Activated CD8-positive, alpha-beta memory T cell treated with anti-CD3 and anti-CD28 coated beads, Interleukin-2, amount 50 U/mL, for 48 hours (primary cell): ENCODE data around the gene TTLL1.

ENCODE experiments used
- DNase-seq: peaks from one replicate; pipeline ENCODE4 v3.0.0-alpha.2; 2020

TTLL1 gene

DNA sequence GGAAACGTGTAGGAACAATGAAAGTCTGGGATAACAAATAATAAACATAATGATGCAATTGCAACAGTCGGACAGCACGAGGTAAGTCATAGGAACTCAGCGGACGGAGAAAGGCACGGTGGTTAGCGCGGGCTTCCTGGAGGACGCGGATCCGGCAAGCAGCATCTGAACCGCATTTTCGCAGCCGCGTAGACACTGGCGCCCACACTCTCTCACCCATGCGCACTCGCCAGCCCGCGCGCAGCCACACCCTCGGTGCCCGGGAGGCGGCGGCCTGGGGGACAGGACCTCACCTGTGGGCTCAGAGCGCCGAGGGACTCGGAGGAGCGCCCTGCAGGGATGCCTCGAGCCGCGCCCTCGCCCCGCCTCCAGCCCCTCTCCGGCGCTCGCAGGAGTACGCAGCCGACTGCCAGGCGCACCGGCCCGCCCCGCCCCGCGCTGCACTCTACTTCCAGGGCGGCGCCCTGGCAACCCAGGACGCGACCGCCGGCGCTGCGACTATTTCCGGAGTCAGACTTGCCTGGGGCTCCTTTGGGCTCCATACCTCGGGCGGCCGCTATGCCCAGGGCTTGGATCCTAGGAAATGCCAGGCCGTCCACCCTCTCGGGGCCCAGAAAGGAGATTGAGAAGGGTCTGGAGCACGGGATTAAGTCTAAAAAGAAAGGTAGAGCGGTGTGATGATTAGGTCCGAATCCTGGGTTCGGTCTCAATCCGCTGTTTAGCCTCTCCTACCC lies at the start of gene TTLL1:
Gene TTLL1, minus strand, starts transcription at position 408 of the 734 bp plus-strand sequence. CDS start 13,805 bp downstream, outside the sequence.
- peak; percentile 94 for DNase-seq

DNA sequence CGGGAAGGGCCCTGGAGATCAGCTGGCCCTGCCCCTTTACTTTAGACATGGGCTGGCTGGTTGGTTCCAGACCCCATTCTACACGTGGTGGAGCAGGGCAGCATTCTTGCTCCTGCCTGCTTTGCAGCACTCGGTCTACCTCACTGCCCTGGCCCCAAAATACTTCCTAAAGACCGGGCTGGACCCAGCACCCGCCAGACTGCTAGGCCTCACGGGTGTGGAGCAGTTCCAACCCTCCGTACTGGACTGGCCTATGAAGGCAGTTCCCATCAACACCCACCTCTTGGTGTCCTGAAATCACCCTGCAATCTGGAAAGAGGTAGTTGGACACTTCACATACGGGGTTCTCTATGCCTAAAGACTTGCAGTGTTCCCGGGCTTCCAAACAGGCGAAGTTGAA lies 47.6 kb upstream of the TTLL1 start:
- no peak for DNase-seq

DNA sequence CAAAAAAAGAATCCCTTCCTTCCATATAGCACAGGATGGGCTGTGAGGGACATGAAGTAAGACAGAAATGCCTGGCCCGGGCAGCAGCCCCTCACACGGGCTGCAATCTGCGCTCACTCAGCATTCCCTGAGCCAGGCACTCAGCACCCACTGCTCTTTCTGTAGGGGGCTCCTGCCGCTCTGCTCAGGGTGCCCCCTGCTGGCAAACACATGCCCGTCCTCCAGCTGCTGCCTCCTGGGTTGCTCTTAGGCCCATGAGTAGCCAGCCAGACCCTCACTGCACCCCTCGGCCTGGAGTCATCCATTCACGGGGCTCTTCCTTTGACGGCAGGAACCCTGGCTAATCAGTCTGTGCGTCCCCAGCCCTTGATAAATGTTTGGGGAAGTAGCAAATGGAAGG lies 47.1 kb upstream of the TTLL1 start:
- peak; percentile 73 for DNase-seq

DNA sequence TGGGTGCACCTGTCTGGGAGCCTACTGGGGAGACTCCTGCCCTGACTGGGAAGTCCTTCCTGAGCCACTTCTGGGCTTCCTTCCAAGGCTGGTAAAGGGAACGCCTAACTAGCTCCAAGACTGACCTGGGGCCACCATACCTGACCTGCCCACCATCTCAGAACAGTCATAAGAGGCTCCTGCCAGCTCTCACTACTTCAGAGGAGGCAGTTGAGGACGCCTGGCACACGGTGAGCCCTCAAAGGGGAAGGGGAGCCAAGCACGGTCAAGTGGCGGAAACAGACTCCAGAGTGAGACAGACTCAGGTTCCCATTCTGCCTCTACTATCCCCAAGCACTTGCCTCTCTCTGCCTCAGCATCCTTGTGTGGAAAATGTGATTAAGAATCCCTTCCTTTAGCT lies 46.4 kb upstream of the TTLL1 start:
- DNase-seq, result no peak

DNA sequence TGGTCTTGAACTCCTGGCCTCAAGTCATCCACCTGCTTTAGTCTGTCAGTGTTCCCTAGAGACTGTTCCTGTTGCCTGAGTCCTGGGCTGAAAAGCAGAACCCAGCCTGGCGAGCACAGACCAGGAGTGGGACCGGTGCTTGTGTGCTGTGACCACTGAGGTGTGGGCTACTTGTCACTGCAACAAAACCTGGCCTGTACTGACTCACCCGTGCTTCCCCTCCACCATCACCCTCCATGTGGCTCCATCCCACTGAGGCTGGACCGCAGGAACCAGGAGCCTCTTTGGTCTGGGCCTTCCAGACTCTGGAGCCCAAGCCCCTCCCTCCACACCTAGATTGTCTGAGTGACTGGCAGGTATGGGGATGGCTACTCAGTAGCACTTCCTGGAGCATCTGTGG lies 45.4 kb upstream of the TTLL1 start:
- no peak for DNase-seq

DNA sequence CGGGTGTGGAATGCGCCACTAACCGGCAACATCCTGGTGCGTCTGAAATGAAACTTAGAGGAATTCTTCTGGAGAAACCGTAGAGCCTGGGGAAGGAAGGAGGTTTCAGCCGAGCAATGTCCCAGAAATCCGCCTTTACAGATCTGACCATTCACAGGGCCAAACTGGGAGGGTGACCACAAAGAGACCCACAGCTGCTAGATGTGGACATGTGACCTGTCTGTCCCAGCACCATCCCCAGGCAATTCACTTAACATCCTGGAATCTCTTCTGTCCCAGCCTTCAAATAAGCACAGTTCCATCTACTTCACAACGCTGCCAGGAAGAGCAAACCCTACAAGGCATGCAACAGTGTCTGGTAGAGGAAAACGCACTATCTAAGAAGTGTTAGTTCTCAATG lies 44.2 kb upstream of the TTLL1 start:
- no peak for DNase-seq

DNA sequence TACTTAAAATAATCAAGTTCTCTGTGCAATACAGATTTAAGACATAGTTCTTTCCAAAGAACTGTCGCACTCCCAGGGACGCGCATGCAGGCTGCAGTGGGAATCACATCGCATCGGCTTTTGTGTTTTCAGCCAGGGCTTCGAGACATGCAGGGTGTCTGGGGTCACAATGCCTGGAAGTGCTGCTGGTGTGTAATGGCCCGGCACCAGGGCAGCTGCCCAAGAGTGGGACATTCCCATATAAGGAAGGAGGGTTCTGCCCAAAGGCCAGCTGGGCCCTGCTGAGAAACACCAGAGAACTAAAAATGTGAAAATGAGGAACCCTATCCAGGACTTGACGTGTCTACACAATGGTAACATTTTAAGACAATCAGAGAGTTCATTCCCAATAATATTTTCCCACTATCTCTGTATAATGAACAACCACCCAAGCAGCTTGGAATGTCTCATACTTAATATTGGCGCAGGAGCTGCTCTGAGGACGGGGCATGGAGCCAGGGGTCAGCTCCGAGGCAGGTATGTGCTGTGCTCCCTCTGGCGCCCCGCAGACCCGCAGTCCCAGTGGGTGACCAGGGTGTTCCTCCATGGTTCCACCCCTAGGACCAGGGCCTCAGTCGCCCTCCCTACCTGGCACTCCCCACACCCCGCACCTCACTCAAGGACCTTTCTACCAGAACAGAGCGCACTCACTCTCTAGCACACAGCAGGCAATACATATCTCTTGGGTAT lies 42.7 kb upstream of the TTLL1 start:
- no peak for DNase-seq

DNA sequence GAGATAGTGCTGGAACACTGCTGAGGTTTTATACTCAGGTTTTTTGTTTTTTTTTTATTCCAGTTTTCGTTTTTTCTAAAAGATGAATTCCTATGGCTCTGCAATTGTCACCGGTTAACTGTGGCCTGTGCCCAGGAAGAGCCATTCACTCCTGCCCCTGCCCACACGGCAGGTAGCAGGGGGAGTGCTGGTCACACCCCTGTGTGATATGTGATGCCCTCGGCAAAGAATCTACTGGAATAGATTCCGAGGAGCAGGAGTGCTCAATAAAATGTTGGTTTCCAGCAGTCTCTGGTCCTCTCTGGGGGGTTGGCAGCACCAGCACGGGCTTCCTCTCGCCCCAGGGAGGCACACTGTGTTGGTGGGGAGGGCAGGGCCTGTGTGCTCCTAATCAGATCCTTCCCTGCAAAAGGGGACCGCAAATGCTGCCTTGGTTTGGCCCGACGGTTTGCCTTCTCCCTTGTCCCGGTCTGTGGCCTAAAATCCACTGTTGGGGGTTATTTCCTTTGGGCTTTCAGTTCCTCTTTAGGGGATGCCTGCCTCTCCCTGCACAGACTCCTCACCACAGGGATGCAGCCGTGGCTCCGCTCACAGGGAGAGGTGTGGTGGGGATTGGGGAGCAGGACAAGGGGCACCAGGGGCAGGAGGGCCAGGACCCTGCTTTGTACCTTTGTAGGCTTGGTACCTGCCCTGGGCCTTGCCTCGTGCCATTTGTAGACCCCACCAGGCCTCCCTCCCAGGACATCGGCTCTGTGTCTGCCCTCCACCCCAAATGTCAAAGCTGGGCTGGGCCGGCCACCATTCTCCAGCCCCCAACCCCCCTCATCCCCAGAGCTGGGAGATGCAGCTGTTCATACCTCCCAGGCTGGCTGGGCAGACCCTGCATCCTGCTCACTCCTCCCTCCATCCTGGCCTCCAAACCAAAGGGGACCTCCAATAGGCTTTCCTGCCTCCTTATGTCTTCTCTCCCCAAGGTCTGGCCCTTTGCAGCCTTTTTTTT lies 40.5 kb upstream of the TTLL1 start:
- no peak for DNase-seq

DNA sequence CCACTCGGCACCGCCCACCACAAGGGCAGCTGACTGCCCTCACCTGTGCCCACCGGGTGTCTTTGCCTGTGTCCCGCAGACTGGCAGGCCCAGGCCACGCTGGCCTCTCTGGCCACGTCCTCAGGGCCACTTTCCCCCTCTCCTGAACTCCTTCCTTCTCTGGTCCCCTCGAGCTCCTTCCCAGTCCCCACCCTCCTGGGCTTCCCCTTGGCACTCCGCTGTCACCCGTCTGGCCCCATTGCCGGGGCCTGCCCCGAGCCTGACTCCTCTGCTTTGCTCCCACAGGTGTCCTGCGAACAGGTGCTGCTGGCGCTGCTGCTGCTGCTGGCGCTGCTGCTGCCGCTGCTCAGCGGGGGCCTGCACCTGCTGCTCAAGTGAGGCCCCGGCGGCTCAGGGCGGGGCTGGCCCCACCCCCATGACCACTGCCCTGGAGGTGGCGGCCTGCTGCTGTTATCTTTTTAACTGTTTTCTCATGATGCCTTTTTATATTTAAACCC lies 39.8 kb upstream of the TTLL1 start:
- no peak for DNase-seq

DNA sequence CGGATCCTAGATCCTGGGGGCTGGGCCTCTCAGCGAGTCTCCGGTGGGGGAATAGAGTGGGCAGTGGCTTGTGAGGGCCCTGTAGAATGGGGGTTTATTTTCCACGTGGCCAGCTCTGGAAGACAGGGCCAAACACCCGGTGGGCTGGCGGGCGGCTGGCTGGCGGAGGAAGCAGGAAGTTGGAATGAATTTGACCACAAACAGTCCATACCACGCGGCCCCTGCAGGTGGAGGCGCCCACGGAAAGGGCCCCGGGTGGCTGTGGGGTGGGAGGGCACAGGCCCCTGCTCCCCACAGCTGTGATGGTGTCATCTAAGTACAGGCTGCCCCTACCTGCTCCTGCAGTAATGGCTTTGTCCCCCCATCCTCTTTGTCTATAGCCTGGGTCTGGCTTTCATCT lies 38.9 kb upstream of the TTLL1 start:
- no peak for DNase-seq

DNA sequence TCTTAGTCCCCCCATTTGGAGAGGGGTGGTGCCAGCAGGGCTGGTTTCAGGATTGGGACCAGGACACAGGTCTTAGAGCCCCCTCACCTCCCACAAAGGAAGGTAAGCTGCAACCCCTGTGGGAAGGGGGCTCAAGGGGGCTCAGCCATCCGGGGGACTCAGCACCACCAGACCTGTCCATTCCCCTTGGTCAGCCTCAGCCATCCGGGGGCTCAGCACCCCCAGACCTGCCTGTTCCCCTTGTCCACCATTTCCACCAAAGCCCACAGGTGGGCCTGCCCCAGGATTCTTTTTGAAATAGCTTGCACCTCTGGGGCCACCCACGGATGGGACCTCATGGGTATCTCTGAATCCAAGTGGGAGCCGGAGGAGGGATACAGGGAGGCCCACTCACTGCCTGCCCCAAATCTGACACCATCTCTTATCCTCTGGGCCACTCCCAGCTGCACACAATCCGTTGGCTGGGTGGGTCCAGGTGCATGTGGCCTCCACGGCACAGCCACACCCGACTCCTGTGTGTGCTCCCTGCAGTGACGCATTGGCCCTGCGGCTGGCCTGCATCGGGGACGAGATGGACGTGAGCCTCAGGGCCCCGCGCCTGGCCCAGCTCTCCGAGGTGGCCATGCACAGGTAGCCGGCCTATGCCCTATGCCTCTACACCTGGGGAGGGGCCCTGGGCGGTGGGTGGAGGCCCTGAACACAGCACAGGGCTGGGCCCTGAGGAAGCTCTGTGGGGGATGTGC lies 38.1 kb upstream of the TTLL1 start:
- no peak for DNase-seq

DNA sequence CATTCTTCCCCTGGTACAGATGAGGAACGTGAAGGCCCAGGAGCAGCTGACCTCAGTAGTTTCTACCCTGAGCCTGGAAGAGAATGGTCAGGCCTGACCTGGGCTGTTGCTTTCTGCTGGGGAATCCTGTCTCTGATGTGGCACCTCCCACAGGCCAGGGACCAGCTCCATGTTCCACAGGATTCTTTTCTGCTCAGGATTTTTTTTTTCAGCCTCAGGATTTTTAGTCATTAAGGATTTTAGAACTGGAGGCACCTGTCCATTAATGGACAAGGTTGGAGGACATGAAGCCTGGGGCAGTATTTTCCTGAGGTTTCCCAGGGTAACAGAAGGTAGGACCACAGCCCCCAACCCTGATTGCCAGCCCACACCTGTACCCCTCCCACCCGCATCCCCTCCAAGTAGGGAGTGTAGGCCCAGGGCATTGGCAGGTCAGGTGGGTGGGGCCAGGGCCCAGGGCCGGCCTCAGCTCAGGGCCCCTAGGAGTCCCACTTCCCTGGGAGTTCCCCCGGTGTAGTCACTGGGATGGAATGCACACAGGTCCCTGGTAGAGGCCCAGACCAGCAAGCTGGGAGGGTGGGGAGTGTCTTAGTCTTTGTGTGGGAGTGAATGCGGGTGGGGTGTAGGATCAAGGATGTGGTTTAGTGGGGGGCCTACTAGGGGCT lies 37.4 kb upstream of the TTLL1 start:
- DNase-seq, result no peak

DNA sequence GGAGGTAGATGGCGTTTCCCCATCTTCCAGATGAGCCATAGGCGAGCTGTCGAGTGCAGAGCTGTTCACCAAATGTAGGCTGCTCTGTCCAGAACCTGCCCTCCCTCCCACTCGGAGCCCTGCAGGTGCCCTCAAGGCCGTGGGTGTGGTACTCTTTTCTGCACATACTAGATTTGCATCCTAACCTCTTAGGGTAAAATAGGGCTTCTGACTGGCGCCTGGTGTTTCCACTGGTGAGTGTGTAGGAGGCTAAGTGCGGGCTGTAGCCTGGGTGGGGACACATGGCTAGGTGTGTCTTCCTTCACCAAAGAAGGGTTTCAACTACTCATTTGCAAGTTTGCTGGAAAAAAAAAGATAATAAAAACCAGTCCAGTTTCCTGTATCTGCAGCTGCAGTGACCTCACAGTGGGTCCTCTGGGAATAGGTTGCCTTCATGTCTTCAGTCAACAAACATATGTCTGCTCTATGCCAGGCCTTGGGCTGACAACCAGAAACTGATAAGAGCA lies 29.8 kb upstream of the TTLL1 start:
- no peak for DNase-seq

DNA sequence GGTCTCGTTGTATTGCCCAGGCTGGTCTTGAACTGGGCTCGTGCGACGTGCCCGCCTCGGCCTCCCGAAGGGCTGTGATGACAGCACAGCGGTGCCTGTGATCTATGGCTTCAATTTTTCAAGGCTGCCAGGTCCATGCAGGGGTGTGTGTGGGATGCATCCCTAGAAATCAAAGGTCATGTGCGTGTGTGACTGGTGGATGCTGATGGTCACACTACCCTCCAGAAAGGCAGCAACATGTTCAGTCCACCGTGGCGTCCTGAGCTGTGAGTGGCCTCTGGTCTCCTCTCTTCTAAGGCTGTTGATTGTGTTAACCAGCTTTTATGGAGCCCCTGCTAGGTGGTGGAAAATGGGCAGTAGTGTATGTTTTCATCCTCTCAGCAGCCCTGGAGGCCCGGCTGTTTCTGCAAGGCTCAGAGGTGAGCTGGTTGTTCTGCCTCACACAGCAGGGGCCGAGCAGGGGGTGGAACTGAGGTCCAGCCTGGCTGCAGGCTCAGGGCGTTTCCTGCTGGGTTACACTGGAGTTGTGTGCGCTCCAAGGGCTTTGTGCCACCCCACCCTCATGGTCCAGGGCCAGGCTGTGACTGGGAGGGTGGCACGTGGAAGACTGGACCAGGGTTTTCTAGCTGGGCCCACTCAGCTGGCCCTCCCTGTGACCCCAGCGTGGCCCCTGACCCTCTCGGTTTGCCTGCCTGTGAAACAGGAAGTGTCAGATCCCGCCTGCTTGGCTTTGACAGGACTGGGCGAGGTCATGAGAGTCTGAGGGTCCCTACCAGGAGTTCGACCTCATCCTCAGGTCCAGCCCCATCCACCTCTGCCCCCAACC lies 29.0 kb upstream of the TTLL1 start:
- no peak for DNase-seq

DNA sequence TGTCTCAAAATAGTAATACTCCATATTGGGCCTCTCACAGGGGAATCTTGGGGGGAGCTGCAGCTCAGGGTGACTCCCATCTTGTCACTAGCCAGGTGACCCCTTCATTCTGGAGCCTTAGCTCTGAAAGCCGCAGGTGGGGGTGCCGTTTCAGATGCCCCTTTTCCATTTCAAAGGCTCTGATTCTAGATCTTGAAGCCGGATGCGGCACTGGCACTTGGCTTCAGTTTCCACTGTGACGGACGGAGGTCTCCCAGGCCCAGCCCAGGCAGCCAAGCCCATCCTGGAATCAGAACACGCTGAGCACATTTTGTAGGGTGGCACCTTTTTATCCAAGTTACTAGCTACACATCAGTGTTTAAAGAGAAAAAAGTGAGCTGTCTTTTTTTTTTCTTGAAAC lies 27.7 kb upstream of the TTLL1 start:
- DNase-seq, result no peak

DNA sequence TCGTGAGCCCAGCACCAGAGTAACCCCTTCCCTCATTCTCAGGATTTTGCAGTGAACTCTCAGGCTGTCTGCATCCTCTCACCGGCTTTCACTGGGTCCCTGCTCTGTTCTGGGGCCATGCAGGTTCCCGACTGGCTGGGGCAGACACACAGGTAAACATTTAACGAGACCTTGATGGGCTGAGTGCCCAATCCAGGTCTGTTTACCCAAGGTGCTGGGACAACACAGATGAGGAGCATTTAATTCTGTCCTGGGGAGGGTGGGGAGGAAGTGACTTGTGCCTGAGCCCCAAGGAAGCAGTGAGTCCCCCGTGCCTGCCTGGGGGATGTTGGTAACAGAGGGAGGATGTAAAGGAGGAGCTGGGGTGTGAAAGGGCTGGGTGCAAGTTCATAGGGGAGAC lies 25.8 kb upstream of the TTLL1 start:
- DNase-seq, result no peak

DNA sequence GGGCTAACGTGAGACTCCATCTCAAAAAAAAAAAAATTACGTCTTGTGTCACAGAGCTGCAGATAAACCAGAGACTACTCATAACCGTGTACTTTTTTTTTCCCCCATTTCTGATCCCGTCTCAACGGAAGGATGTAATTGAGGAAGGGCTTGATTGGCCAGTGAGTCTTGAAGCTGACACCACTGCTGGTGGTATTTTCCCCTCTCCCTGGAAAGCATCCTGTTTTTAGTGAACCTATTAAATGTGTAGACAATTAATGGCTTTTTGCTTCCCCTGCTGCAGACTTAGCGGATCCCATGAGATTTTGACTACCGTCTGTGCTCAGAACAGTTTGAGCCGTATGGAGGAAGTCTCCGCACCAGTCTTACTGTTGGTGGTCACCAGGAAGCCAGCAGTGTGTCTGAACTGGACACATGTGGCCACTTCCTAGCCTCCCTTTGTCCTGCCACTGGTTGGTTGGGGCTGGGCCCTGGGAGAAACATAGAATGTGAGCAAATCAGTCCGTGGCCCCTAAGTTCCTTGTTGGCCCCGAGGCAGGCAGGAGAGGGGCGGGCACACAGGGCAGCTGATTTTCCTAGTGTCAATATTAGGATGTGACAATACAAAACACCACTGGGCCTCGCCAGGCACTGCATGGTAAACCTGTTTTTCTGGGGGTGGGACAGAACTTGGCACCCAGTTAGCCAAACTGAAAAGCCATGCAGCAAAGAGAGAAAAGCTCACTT lies 24.5 kb upstream of the TTLL1 start:
- DNase-seq, result no peak

DNA sequence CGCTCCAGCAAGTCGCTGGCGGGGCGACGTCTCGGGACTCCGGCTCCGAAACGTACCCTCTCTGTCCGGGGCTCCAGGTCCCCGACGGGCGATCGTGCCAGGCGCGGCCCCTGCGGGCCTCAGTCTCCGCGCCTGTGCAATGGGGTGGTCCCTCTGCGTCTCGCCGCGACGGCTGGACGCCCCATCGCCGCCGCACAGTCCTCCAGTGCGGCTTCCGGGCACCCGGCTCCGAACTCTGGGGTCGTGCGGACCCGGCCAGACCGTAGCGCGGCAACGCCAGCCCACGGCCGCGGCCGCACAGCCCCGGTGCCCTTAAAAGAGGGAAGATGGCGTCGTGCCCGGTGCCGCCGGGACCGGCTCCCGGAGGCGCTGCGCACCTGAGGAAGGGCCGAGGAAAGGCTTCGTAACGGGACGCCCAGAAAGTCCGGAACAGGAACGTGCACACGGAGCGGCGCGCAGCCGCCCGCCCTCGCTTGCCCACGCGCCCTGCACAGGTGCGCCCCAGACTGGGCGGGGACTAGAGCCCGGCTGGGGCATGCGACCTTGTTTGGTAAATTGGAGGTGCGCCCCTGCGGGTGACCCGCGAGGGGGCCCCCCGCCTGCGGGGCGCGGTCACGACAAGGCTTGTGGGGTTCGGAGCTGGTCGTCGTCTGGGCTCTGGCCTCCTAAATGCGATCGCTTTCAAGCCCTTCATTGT lies 21.9 kb upstream of the TTLL1 start:
- peak; percentile 67 for DNase-seq

DNA sequence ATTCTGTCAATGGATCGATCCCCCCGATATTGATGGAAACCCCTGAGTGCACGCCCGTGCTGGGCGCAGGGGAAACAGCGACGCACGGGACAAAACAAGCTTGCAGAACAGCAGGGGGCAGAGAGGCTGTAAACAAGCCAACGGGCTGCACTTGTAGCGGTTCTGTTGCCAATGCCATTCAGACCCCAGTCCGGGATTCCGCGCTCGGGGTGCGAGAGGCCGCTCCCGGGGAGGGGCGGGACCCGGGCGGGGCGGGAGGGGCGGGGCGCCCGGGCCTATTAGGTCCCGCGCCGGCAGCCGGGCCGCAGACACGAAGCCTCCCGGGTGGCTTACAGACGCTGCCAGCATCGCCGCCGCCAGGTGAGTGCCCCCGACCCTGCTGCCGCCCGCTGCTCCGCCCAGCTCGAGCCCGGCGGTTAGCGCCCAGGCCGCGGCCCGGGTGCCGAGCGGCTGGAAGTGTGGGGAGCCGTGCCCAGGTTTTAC lies 21.3 kb upstream of the TTLL1 start, which contains the start of gene BIK:
Gene BIK, plus strand, starts transcription at position 307 of the 483 bp plus-strand sequence. CDS start 13,273 bp downstream, outside the sequence.
- DNase-seq, result peak; percentile 75
